Renal cortex interstitium (tissue), 11 donors: Measurements from ENCODE around the gene PTDSS2. TPM values are rescaled to one million over a fixed set of nuclear protein-coding genes. Genes with fewer than 3 reads are reported as not detected.
A peak's percentile ranks its signal among the peaks of the same experiment; 100 is the strongest.

Source experiments
- DNase-seq, 11 donors: peaks; one replicate each; pipeline ENCODE4 v3.0.0-alpha.2; 2013; ENCODE audit warnings: low read depth in 9 of 11, low spot score in 4 of 11; ENCODE audit errors: extremely low read depth in 1 of 11
- polyA plus RNA-seq, 3 donors: library from polyadenylated mRNA; unstranded; fragments of 120-200 nt; gene quantifications; one replicate each; pipeline ENCODE4 v1.2.1, GENCODE V29; 2013; ENCODE audit not compliant: insufficient read length in 3 of 3

Gene PTDSS2
- polyA plus RNA-seq, 3 donors: 30.6 to 40.8 (median 35.9) TPM

DNA sequence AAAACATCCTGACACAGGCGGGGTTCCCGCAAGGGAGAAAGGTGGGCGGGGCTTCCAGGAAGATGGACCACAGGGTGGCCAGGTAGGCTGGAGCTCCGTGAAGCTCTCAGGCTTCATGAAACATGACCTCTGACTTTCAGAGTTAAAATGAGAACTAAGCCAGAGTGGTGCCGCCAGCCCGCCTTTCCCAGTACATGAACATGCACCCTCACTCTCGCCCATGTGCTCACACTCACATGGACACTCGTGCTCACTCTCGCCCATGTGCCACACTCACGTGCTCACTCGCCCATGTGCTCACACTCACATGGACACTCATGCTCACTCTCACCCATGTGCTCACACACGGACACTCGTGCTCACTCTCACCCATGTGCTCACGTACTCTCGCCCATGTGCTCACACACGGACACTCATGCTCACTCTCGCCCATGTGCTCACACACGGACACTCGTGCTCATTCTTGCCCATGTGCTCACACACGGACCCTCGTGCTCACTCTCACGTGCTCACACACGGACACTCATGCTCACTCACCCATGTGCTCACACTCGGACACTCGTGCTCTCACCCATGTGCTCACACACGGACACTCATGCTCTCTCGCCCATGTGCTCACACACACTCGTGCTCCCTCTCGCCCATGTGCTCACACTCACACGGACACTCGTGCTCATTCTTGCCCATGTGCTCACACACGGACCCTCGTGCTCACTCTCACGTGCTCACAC is 46.9 kb downstream of the PTDSS2 start:
- DNase-seq: no peak

DNA sequence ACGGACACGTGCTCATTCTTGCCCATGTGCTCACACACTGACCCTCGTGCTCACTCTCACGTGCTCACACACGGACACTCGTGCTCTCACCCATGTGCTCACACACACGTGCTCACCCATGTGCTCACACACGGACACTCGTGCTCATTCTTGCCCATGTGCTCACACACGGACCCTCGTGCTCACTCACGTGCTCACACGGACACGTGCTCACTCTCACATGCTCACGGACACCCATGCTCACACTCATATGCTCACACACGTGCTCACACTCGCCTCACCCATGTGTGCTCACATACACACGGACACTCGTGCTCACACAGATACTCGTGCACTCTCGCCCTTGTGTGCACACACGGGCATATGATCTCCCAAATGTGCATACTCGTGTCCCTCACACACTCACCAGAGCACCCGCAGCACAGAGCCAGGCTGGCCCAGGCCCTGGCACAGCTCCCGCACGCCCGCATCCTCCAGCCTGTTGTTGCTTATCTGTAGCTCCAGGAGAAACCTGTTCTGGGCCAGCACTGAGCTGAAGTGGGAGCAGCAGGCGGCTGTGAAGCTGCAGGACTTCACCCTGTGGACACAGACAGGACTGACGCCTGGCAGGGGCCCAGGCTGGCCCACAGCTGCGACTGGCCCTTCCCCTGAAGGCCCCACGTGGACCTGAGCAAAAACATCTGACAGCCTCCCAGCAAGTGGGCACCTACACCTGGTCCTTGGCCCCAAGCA is 47.7 kb downstream of the PTDSS2 start:
- no peak for DNase-seq

DNA sequence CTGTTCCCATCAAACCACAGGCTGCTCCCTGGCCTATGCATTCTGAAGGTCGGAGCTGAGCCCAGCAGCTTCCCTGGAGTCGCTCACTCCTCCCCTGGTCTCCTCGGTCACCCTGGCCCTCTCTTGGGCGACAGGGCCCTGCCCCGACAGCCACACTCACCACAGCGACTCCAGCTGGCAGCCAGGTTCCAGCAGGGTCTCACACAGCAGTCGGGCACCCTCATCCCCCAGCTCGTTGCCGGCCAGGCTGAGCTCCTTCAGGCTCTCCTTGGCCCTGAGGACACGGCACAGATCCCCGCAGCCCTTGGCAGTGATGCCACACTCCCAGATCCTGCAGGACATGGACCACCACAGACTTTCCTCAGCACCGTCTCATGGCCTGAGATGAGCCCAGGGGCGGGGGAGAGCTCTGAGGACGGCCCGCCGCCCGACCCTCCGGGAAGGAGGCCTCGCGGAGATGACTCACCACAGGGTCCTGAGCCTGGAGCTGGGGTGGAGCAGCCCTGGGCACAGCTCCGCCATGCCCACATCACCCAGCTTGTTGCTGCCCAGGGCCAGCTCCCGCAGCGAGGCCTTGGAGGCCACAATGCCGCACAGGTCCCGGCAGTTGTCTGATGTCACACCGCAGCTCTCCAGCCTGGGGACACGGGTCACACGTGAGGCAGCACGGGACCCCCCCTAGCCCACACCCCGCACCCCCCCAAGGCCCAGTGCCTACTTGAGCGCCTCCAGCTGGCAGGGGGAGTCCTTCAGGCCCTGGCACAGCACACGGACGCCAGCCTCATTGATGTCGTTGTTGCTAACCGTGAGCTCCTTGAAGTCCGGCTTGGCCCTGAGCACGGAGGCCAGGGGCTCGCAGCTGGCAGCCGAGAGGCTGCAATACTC is 48.5 kb downstream of the PTDSS2 start:
- no peak for DNase-seq

DNA sequence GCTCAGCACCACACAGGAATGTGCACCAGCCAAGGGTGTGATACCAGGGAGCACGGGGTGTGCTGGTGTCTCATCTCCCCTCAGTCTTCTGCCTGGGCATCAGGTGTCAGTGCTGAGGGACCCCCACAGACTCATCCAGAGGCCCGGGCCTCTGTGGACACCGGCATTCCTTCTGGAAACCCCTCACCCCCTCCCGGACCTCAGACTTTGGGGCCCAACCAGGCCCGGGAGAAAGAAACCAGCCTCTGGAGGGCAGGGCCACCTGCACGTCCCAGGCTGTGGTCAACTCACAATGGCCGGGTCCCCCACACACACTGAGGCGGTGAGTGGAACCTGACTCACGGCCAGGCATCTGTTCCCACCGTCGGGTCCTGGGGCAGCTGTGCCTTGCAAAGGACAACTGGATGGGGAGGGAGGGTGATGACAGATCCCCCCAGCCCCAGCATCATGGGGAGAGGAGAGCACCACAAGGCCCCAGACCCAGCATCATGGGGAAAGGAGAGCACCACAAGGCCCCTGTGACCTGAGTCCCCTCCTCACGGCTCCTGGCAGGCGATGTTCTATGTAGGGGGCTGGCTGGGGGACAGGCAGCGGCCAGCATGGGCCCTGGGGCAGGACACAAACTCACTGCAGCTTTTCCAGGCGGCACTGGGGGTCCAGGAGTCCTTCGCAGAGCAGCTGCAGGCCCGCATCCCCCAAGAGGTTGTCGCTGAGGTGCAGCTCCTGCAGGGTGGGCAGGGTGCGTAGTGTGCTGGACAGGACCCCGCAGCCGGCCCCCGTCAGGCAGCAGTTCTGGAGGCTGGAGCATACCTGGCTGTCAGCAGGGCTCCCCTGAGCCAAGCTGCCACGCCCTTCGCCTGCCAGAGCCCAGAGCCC is 49.4 kb downstream of the PTDSS2 start:
- no peak for DNase-seq

DNA sequence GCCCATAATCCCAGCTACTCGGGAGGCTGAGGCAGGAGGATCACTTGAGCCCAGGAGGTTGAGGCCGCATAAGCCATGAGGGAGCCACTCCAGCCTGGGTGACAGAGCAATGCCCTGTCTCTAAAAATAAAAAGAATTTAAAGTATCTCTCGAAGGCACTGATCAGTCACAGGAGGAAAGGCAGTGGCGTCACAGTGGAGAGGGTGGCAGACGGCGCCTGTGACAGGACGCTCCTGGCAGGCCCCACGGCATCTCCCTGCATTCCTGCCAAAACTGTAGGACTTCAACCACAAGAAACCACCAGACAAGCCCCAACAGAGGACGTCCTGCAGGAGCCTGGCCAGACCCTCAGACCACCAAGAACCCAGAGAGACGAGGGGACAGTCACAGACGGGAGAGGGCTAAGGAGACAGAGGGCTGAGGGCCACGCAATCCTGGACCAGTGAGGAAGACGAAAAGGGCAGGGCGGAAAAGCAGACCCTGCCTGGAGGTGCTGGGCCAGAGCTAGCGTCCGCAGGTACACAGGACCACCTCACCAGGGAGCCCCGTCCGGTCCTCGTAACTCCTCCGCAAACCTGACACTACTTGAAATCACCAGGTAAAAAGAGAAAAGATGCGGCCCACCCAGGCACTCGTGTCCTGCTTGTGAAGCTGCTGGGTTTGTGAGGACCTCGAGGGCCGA is 51.1 kb downstream of the PTDSS2 start:
- DNase-seq: no peak

DNA sequence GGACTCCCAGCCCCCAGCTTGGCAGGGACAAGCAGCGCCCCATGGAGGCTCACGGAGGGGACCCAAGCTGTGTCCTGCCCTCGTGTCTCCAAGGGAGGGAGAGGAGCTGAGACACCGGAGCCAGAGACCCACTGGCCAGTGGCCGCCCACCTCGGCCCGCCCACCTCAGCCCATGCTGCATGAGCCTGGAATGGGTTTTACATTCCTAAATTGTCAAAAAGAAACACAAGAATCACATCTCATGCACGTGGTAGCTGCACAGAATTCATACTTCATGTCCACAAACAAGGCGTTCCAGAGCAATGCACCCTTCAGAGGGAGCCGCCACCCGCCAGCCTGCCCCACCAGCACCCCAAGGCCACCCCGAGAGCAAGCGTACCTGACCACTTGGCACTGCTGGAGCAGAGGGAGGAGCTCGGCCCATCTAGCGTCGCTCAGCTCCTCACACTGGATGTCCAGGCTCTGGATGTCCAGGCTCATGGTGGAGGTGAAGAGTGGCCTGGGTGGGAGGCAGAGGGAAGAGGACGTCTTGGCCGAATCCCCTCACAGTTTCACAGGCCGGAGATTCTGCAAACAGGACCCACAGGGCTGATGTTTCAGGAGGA is 51.7 kb downstream of the PTDSS2 start:
- no peak for DNase-seq

DNA sequence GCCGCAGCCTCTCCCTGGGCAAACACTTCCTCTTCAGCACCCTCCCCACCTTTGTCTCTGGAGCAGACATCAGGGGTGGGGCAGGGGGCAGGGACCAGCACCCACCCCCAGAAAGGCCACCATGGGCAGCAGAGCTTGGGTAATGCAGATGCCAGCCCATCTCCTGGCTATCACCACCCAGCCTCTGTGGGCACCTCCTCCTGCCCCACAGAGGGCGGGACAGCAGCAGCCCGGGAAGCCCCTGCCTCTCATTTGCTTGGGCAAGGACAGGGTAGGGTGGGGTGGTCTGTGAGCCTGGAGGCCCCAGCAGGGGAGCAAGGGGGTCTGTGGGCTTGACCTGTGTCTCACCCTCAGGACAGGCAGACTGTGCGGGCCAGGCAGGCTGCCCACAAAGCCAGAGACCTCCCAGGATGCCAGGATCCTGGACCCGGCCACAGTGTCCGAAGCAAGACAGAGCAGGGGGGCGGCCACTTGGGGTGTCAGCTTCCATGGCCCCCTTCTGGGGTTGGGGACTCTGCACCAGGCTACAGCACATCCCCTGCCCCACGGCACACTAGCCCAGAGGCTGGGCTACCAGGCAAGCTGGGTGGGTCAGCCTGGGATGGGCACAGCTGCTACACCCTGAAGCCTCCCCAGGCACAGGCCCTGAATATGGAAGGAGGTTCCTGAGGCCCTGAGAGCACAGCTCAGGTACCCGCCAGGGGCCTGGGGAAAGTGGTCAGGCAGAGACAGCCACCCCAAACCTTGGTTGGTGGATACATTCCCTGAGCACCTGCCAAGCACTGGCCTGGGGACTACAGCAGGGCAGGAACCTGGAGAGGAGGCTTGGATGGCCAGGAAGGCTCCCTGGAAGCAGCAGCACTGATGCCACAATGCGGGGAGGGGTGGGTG is 52.5 kb downstream of the PTDSS2 start:
- DNase-seq: no peak

DNA sequence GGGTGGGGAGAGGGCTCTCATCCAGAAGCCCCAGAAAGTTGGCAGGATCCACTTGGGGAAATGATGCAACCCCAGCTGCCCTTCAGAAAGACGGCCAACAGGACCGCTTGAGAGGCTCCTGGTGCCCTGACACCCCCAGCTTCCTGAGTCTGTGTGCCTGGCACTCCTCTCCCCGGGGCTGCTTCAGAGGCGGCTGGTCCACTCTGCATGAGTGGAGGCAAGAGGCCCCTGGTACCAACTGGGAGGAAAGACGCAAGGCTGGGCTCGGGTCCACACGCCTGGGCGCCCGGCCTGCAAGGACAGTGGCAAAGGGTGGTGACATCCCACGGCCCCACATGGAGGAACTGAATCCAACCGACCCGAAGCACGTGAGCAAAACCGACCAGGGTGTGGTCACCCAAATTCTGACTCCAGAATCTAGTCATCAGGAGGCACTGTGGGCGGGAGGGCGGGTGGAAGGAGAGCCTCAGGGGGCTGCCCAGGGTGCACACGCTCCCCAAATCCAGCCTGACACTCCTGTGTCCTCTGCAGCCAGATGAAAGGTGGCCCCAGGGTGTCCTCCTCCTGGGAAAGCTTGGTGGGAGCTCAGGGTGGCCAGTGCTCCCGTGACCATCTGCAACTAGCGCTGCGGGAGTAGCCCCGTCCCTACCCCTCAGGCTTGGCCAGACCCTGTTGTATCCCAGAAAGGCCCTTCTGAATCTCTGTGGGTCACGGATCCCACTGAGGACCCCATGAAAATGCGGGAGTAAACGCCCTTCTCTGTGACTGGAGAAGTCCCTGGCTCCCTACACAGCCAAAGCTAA is 53.3 kb downstream of the PTDSS2 start:
- no peak for DNase-seq

DNA sequence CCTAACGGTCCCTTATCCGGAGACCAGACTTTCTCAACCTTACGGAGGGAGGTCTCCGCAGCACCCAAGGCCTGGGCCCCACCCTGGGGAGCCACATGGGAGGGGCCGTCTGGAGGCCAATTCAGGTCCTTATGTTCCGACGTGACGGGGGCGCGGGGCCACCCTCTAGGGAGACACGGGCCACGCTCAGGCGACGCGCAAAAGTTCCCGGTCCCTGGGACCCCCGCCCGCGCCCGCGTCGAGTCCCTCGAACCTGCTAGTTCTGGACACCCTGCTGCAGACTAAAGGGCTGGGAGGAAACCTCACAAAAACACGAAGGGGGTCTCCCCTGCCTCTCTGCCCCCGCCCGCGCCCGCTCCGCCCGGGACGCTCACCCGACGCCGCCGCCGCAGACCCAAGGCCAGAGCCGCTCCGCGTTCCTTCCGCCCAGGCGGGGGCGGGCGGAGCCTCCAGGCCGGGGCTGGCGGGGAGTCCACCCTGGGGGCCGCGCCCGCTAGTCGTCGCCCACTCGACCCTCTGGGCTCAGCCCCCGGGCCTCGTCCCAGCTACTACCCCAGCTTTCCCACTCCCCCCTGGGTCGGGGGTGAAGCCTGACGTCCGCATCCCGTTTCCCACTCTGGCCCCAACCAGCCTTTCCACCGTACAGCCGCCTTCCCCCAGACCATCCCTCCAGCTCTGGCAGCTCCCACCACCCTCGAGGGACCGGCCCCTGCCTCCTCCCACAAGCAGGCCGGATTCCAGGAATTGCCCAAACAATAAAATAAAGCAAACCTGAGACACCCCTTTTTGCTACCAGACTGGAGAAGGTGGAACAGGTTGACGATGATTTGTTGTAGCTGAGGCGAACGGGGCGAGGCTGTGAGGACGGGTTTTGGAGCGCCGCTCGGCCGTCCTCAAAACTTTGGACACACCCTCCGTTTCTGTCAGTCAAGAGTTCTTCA is 54.2 kb downstream of the PTDSS2 start:
- DNase-seq: peak in 5 of 11 donors; percentile 35 to 42 (median 40)

DNA sequence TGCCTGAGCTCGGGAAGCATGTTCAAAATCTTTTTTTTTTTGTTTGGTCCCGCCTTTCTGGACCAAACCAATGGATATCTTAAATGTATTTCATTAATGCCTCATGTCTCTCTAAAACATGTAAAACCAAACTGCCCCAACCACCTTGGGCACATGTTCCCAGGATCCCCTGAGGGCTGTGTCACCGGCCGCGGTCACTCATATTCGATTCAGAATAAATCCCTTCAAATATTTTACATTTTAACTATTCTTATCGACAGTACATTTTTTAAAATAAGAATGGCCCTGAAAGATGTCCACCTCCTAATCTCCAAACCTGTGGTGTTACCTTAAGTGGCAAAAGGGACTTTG is 54.9 kb downstream of the PTDSS2 start:
- no peak for DNase-seq

DNA sequence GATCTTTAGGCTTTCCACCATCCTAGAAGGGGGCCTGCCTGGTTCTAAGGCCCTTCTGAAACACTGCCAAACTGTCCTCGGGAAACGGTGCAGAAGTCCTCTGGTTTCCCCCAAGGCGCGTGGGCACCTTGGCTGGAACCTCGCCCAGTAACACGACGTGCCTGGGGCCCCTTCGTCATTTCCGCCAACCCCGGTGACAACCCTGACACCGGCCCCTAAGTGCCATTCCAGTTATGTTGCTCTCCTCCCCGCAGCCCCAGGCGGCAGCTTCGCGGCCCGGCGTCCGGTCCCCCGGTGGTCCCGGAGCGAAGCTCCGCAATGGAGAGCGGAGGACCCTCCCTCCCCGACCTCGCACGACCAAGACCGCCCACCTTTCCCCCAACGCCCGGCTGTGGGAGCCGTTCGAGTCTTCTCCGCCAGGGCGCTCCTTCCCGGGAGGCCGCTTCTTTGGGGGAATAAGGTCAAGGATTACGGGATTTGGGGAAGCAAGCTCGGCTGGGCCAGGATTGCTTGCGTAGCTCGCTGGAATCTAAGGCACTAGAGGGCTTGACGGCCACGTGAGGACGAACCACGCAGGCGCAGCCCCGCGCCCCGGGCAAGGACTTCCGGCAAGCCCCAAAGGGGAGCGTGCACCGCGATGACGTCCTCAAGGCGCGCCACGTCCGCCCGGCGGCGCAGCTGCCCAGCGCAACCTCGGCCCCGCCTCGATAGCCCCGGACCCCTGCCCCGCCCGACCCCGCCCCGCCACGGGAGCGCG is 56.3 kb downstream of the PTDSS2 start:
- DNase-seq: peak; percentile 89 to 98 (median 95)

DNA sequence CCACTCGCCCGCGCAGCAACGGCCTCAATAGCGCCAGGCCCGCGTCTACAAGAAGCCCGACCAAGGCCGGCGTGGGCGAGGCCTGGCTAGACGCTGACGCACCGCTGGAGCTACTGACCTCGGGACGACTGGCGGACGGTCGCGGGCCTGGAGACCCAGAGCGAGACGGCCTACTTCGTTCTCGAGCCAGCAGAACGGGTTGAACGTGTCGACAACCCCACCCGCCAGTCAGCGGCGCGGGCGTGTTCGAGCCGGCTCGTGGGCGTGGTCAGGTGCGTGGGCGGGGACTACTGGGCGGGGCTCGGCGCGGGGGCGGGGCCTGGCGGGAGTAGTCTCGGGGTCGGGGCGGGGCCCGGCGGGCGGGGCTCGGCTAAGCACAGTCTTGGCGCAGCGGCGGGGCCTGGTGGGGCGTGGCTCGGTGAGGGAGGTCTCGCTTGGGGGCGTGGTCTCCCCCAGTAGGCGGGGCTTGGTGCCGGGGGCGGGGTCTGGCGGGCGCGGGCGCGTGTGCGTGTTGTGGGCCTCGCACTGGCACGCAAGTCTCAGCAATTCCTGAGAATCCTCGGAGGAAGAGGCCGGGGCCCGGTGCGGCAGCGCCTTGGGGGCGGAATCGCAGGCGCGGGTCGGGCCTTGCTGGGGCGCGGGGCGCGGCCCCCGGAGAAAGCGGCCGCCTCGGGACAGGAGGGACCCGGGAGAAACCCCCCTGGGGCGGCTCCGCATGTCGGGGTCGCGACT is 57.1 kb downstream of the PTDSS2 start, which contains the start of gene RNH1:
Gene RNH1 (minus strand): TSS at position 248 of the 732 bp plus-strand sequence. CDS start 5,080 bp downstream, outside the sequence.
- peak; percentile 72 to 92 (median 89) for DNase-seq

DNA sequence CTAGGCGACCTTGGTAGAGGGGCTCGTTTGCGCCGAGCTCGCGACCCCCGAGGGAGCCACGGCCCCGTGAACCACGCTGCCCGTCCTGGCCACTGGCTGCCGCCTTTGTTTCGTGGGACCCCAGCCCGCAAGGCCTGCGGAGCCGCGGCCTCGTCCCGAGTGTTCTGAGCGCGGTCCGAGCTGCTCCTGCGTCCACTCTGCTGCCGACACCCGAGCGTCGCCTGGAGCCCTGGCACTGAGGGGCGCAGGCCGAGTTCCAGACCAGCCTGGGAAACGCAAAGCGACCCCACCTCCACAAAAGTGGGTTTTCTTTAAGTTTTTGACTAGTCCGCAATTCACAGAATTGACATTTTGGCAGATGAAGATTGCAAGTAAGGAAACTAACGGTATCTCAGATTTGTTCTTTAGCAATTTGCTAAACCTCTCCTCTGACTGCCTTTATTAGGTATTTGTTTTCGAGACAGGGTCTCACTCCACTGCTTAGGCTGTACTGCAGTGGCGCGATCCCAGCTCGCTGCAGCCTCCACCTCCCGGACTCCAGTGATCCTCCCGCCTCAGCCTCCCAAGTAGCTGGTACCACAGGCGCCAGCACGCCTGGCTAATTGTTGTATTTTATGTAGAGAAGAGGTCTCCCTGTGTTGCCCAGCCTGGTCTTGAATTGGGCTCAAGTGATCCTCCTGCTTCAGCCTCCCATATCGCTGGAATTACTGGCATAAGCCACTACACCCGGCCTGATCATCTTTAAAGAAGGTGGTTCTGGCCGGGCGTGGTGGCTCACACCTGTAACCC is 57.8 kb downstream of the PTDSS2 start:
- DNase-seq: peak in 1 of 11 donors; percentile 12
